ENCODE measurements around the gene LSP1.

Gene LSP1

GRCh38 chr11:1851468-1852180, 1.3 kb upstream of the LSP1 start:
- DNase-seq, result no peak

- DNase-seq, result no peak
Observed at GRCh38 chr11:1852271-1852876, 510 bp upstream of the LSP1 start.

GRCh38 chr11:1853376-1854131, 670 bp downstream of the LSP1 start:
- DNase-seq, result no peak

- DNase-seq, result peak in 1 of 2 experiments; percentile 4
Observed at GRCh38 chr11:1854132-1854948, 1.5 kb downstream of the LSP1 start.

- no peak for DNase-seq
Observed at GRCh38 chr11:1854949-1855885, 2.3 kb downstream of the LSP1 start.

GRCh38 chr11:1855886-1856265, 3.0 kb downstream of the LSP1 start:
- DNase-seq, result no peak

- no peak for DNase-seq
Observed at GRCh38 chr11:1856306-1857005, 3.6 kb downstream of the LSP1 start.

GRCh38 chr11:1857064-1857463, 4.2 kb downstream of the LSP1 start:
- no peak for DNase-seq

- DNase-seq, result no peak
Observed at GRCh38 chr11:1858154-1858553, 5.3 kb downstream of the LSP1 start.

GRCh38 chr11:1858576-1858975, 5.7 kb downstream of the LSP1 start:
- DNase-seq, result no peak

- DNase-seq, result no peak
Observed at GRCh38 chr11:1859004-1859403, 6.1 kb downstream of the LSP1 start.

GRCh38 chr11:1860108-1860507, 7.2 kb downstream of the LSP1 start:
- no peak for DNase-seq

GRCh38 chr11:1861435-1862411, 8.8 kb downstream of the LSP1 start:
- no peak for DNase-seq

- no peak for DNase-seq
Observed at GRCh38 chr11:1862588-1863351, 9.9 kb downstream of the LSP1 start.

GRCh38 chr11:1863352-1864216, 10.7 kb downstream of the LSP1 start:
- no peak for DNase-seq

GRCh38 chr11:1864231-1864630, 11.3 kb downstream of the LSP1 start:
- DNase-seq, result no peak

- no peak for DNase-seq
Observed at GRCh38 chr11:1864831-1865665, 12.2 kb downstream of the LSP1 start.

All from NCI-H524 (cell line).